Transverse colon (tissue), 4 donors: ENCODE measurements around the gene RRP1. TPM values are rescaled to one million over a fixed set of nuclear protein-coding genes. Genes with fewer than 3 reads are reported as not detected.

ENCODE experiments used
- DNase-seq: peaks from one replicate; pipeline ENCODE4 v3.0.0-alpha.2; 2019
- H3K27ac ChIP-seq, 4 donors: fragments of 200-600 bp; sonication (generic); 2 replicates each; pipeline ENCODE4 v1.5.1; 2016 to 2018; ENCODE audit warnings: inconsistent platforms in 4 of 4
- H3K27me3 ChIP-seq: fragments of 200-600 bp; sonication (generic); 2 replicates; pipeline ENCODE4 v1.5.1; 2017; ENCODE audit warnings: inconsistent platforms
- H3K36me3 ChIP-seq, 4 donors: fragments of 200-600 bp; sonication (generic); 2 replicates each; pipeline ENCODE4 v1.5.1; 2017 to 2019; ENCODE audit warnings: inconsistent platforms in 4 of 4
- H3K4me1 ChIP-seq, 4 donors: fragments of 200-600 bp; sonication (generic); 2 replicates each; pipeline ENCODE4 v1.5.1; 2017 to 2020; ENCODE audit warnings: inconsistent platforms in 4 of 4
- H3K4me3 ChIP-seq, 4 donors: fragments of 200-600 bp; sonication (generic); 1 replicate in 1 of 4; 2 replicates in 3 of 4; pipeline versions ENCODE4 v1.5.1 to v1.6.1; 2017 to 2019; ENCODE audit warnings: inconsistent platforms in 4 of 4
- H3K9me3 ChIP-seq, 2 donors: fragments of 200-600 bp; sonication (generic); 2 replicates each; pipeline ENCODE4 v1.5.1; 2017 to 2019; ENCODE audit warnings: inconsistent platforms in 2 of 2
- EP300 ChIP-seq: sonication (generic); formaldehyde crosslinking; IDR thresholded peaks from one replicate; pipeline ENCODE4 v1.6.1; 2017; ENCODE audit warnings: antibody characterized with exemption, low read depth
- POLR2A ChIP-seq: fragments of 450-650 bp; IDR thresholded peaks from one replicate; pipeline ENCODE4 v1.6.1; 2016; ENCODE audit warnings: antibody characterized with exemption, mild to moderate bottlenecking, moderate library complexity
- POLR2AphosphoS5 ChIP-seq, 3 donors: sonication (generic); formaldehyde crosslinking; IDR thresholded peaks; one replicate each; pipeline ENCODE4 v1.6.1; 2016; ENCODE audit warnings: antibody characterized with exemption in 3 of 3
- WGBS, 2 donors: methylation state at CpG; one replicate each; pipeline ENCODE4 v1.1.5; 2018; ENCODE audit warnings: low coverage in 1 of 2; 5-methylcytosine and 5-hydroxymethylcytosine counted together
- in situ Hi-C, 4 donors: fragments of 200-750 bp; cut with MboI; loops; one replicate each; pipeline versions ENCODE4 v1.15.0 to v1.15.1; 2017; ENCODE audit warnings: low sequenced_read_pairs in 3 of 4, low pct_ligation_motif_present in 1 of 4, low pct_unique_long_range_greater_than_20kb in 1 of 4
- intact Hi-C: fragments of 100-400 bp; cut with DNase I; formaldehyde crosslinking; loops from one replicate; pipeline ENCODE4 v1.15.1; 2023; ENCODE audit warnings: low total_unique reads
- total RNA-seq, 4 donors: library from RNA; depleted of rRNA; stranded (reverse); fragments of >200 nt; gene quantifications; one replicate each; pipeline ENCODE4 v1.1.0, GENCODE V29; 2016
- TF ChIP-seq, protein P1 (sequence below), 5 experiments: fragments of 200-600 bp in 3 of 5; fragments of 450-650 bp in 2 of 5; sonication (generic) in 3 of 5; IDR thresholded peaks; 1 replicate in 2 of 5; 2 replicates in 3 of 5; pipeline ENCODE4 v1.5.1; 2016 to 2017; ENCODE audit warnings: antibody characterized with exemption in 5 of 5, inconsistent platforms in 3 of 5, mild to moderate bottlenecking in 2 of 5, moderate library complexity in 1 of 5

RRP1 gene
- total RNA-seq, 4 donors from 2014 or later = 5.2 to 26.1 (median 11.1) TPM

DNA sequence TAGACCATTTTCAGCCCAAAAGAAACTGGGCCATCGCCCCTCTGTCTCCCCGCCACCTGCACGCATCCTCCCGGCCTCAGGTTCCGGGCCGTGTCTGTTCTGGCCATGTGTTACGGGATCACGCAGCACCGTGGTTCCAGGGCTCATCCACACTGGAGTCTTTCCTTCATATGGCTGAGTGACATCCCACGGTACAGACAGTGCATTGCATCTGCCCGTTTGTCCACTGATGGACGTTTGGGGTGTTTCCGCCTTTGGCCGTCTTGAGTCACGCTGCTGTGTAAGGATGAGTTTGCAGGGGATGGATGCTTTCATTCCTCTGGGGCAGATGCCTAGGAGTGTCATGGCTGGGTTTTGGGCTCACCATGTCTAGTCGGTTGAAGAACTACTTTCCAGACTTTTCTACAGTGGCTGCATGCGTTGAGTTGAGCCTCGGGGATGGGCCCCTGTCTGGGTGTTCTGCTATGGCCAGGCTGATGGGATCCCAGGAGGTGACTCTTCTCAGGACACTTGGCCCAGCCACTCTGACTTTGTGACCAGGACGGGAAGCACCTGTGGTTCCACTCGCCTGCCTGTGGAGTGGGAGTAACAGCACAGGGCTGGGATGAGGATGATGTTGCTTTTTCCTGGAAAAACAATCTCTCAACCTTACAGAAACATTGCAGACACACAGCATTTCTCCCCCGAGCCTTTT, 16.8 kb downstream of the RRP1 start:
- intact Hi-C loops (no loop called here), in situ Hi-C loops (loop anchor here in 2 of 4 donors (25.0 kb wide), 2 partner anchors 131 to 181 kb away; no protein-coding TSS in a partner anchor)
- H3K9me3 ChIP-seq = no peaks in the 10 kb centered on the region
- no peak overlapping the region for H3K27ac ChIP-seq
- peaks cover 7 to 8% (median 8%) of the 10 kb centered on the region in 4 donors for H3K4me1 ChIP-seq
- no peaks in the 10 kb centered on the region for H3K27me3 ChIP-seq
- peaks cover 0 to 2% (median 0%) of the 10 kb centered on the region in 4 donors for H3K36me3 ChIP-seq
- TF ChIP-seq, protein P1, sequence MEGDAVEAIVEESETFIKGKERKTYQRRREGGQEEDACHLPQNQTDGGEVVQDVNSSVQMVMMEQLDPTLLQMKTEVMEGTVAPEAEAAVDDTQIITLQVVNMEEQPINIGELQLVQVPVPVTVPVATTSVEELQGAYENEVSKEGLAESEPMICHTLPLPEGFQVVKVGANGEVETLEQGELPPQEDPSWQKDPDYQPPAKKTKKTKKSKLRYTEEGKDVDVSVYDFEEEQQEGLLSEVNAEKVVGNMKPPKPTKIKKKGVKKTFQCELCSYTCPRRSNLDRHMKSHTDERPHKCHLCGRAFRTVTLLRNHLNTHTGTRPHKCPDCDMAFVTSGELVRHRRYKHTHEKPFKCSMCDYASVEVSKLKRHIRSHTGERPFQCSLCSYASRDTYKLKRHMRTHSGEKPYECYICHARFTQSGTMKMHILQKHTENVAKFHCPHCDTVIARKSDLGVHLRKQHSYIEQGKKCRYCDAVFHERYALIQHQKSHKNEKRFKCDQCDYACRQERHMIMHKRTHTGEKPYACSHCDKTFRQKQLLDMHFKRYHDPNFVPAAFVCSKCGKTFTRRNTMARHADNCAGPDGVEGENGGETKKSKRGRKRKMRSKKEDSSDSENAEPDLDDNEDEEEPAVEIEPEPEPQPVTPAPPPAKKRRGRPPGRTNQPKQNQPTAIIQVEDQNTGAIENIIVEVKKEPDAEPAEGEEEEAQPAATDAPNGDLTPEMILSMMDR (IDR thresholded peaks at IDR 0.05) = no peak
- no peak for TF ChIP-seq POLR2AphosphoS5 (IDR thresholded peaks at IDR 0.05)
- TF ChIP-seq EP300 = no peak
- TF ChIP-seq POLR2A = no peak
- no peak overlapping the region for H3K4me3 ChIP-seq
- no peak for DNase-seq
- WGBS, 2 donors = 85 to 93% methylated on average over 3 to 21 of the region's 21 CpGs

DNA sequence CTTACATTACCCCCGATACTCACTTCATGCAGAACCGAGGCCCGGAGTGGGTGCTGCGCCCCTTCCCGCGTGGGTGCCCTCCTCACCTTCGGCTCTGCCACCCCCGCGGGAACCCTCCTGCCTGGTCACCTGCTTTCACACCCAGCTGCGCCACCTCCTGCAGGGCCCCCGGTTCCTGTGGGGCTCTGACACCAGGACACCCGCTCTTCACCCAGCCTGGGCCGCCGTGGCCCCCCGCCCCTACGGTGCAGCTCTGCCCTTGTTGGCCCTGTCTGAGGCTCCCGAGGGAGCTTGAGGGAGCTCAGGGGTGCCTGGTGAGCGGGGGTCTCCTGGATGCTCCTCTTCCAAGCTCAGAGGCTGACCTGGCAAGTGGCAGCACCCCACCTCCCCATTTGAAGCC, 19.0 kb downstream of the RRP1 start:
- H3K9me3 ChIP-seq = no peaks in the 10 kb centered on the region
- WGBS, 2 donors = 83% methylated on average over 18 of the region's 18 CpGs; no CpG with 5 or more reads in 1 of the 2 donors
- H3K27ac ChIP-seq = no peak overlapping the region
- DNase-seq = no peak
- H3K4me3 ChIP-seq = no peak overlapping the region
- peaks cover 7 to 28% (median 23%) of the 10 kb centered on the region in 4 donors for H3K4me1 ChIP-seq
- intact Hi-C loops (no loop called here), in situ Hi-C loops (loop anchor here in 2 of 4 donors (25.0 kb wide), 2 partner anchors 129 to 179 kb away; no protein-coding TSS in a partner anchor)
- TF ChIP-seq POLR2AphosphoS5 (IDR thresholded peaks at IDR 0.05) (no peak), EP300 (no peak), POLR2A (no peak)
- TF ChIP-seq, protein P1 (IDR thresholded peaks at IDR 0.05) = no peak
- no peaks in the 10 kb centered on the region for H3K36me3 ChIP-seq
- H3K27me3 ChIP-seq = no peaks in the 10 kb centered on the region

DNA sequence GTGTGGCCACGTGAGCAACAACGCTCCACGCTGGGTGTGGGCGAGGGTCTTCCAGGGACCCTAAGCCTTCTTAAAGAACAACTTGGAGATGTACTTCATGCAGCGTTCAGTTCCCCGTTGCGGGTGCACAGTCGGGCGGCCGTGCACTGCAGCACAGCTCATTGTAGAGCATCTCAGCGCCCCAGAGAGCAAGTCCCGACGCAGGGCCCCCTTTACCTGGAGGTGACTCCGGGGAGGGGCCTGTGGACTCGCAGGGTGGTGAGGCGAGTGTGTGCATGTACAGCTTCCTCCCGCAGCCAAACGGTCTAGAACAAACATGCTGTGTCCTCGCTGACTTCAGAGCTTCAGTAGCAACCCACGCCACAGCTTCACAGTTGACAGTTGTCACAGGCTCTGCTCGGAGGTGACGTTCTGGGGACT, 19.5 kb downstream of the RRP1 start:
- Histone ChIP-seq H3K4me1 (peaks cover 7 to 28% (median 23%) of the 10 kb centered on the region in 4 donors), H3K27ac (no peak overlapping the region), H3K36me3 (no peaks in the 10 kb centered on the region), H3K9me3 (no peaks in the 10 kb centered on the region), H3K27me3 (no peaks in the 10 kb centered on the region), H3K4me3 (no peak overlapping the region)
- in situ Hi-C loops = loop anchor here in 2 of 4 donors (25.0 kb wide), 2 partner anchors 128 to 178 kb away; no protein-coding TSS in a partner anchor
- intact Hi-C loops = no loop called here
- DNase-seq = no peak
- TF ChIP-seq POLR2A = no peak
- TF ChIP-seq, protein P1 (IDR thresholded peaks at IDR 0.05) = no peak
- TF ChIP-seq POLR2AphosphoS5 (IDR thresholded peaks at IDR 0.05) = no peak
- TF ChIP-seq EP300 = no peak
- 86% methylated on average over 22 of the region's 22 CpGs; no CpG with 5 or more reads in 1 of the 2 donors for WGBS, 2 donors

DNA sequence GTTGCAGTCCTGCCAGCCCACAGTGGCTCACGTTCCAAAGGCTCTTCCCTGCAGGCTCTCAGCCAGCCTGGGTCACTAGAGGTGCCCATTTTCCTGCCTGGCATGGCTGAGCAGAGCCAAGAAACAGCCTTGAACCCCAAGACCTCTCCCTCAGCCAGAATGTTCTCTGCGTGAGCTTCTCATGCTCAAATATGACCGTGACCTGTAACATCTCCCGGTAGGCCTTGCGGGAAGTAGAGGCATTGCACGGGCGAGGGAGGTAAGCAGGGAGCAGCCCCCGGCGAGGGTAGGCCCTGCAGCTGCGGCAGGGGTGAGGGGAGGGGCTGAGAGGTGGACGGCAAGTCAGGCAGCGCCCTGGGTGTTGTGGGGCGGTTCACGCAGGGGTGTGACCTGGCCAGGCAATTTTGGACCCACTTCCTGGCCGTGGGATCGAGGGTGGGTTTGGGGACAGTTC, 20.0 kb downstream of the RRP1 start:
- in situ Hi-C loops = loop anchor here in 2 of 4 donors (25.0 kb wide), 2 partner anchors 128 to 178 kb away; no protein-coding TSS in a partner anchor
- intact Hi-C loops = no loop called here
- Histone ChIP-seq H3K27me3 (no peaks in the 10 kb centered on the region), H3K9me3 (no peaks in the 10 kb centered on the region), H3K4me3 (no peak overlapping the region), H3K27ac (no peak overlapping the region), H3K4me1 (peaks cover 7 to 28% (median 24%) of the 10 kb centered on the region in 4 donors), H3K36me3 (no peaks in the 10 kb centered on the region)
- 86% methylated on average over 16 of the region's 16 CpGs; no CpG with 5 or more reads in 1 of the 2 donors for WGBS, 2 donors
- no peak for DNase-seq
- TF ChIP-seq POLR2A = no peak
- no peak for TF ChIP-seq POLR2AphosphoS5 (IDR thresholded peaks at IDR 0.05)
- TF ChIP-seq EP300 = no peak
- TF ChIP-seq, protein P1 (IDR thresholded peaks at IDR 0.05) = no peak
